ENCODE data around the gene ZNF185.
"Not testable (repeated sequence)": the region's sequence is repeated elsewhere in the genome, so short reads cannot be mapped to it uniquely, and the experiment has no call there.

ZNF185 gene

DNA sequence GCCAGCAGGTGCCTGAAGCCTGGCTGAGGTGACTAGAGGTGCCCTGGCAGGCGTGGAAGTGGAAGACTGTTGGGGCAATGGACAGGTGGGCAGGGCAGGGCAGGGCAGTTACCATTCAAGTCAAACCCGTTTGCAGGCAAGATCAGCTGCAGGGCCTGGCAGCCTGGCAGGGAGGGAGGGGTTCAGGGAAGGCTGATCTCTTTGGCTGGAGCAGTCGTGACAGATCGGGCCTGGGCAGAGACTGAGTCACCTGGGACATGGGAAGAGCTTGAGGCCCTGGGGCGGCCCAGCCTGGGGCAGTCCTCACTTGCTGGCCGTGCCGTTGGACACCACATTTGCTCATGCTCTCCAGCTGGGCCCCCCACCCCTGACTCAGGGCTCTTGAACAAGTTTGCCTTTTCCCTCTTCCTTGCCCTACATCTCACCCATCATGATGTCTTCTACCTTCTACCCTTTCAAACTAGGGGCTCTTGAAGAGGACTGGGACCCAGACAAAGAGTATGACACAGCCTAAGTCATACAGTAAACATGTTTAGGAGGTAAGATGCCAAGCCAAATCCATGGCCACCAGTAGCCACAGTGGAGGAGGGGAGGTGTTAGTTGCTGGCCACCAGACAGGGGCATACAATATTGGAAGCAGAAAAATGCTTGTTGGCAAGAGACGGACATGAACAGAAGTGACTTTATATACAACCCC lies 2.0 kb upstream of the ZNF185 start:
- DNase-seq (ENCODE audit: low spot score): no peak

DNA sequence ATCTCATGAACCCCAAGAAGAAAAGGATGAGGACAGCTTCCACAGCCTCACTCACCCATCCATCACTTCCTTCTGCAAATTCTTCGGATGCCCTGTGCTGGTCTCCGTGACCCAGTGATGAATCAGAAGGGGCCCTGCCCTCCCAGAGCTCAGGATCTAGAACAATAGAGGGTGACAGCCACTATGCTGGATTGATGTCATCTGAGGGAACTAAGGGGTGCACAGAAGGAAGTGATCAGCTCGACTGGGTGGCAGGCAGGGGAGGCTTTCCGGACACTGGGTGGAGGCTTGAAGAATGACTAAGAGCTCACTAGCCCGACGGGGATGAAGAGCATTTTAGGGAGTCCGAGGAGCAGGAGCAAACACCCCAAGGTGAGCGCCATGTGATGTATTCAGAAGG lies 1.4 kb upstream of the ZNF185 start:
- no peak for DNase-seq (ENCODE audit: low spot score)

DNA sequence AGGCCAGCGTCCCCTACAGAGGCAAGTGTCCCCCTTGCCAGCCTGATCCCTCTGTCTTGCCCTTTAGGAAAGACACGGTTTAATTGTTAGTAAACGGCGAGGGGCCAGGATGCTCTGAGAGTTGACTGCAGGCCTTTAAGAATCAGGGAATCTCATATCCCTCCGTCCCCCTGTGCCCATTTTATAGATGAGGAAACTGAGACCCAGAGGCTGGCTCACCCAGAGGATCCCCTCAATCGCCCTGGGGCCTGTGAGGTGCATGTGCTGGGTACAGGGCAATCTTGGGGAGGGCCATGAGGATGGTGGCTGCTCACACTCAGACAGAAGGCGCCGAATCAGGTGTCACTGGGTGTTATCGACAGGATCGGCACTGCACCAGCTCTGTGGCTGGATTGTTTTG lies 575 bp downstream of the ZNF185 start:
- DNase-seq (ENCODE audit: low spot score): no peak

DNA sequence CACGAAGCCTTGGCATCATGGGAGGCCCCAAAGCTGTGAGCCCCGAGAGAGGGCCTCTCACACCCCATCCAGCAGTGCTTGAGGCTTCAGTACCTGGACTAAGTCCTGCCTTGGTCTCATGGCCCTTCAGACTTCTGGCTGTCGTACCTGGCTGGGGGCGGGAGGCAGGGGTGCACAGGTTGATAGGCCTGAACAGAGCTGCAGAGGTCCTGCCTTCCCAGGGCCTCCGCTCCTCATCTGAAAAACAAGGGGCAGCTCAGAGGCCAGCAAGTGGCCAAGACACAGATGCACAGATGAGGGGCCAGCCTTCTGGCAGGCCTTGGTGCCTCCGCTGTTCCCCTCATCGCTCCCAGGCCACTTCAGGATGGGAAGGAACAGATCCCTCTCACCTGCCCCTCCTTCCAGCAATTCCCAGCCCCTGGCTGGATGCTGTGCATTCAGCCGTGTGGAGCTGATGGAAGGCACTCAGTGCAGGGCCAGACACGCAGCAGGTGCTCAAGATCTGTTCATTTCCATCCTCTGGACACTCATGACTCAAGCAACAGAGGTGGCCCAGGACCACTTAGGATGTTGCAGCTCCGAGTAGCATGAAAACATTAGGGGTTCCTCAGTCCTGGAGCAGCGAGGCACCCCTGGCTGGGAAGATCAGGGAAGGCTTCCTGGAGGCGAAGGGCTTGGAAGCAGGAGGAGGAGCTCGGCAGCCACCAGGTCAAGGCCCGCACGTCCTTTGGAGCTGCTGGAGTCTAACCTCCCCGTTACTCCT lies 1.4 kb downstream of the ZNF185 start:
- DNase-seq (ENCODE audit: low spot score): no peak

DNA sequence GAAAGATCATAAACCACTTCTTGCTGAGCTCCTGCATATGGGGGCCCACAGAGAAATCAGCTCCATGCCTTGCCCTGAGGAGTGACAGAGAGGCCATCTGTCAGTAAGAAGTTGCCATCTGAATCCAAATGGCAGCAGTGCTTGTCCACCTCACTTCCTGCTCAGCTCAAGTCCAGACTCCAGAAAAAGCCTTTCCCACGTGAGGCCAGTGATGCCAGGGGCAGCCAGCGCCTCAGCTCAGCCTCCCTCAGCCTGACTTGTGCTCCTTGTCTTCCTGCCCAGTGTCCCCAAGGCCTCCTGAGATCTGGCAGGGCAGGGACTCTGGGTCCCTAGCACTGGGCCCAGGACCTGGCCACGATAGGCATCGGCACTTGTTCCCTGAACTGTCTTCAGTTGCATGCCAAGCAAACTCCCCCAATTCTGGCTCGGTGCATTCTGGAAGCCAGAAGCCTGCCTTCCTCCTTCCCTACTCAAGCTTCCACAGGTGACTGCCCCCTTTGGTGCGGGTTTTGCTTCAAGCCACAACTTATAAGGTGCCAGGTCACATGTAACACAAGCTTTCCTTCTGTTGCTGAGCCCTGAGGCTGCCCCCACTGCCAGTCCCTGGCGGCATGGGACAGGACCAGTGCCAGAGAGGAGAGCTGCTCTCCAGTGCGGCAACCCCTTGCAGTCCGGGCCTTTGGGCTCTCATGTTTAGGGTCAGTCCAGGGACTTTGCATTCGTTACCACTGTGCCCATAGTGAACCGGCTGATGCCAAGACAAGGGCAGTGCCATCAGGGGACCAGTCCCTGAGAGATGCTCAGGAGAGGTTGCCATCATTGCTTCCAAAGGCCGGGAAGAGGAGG lies 2.2 kb downstream of the ZNF185 start:
- DNase-seq (ENCODE audit: low spot score): no peak

DNA sequence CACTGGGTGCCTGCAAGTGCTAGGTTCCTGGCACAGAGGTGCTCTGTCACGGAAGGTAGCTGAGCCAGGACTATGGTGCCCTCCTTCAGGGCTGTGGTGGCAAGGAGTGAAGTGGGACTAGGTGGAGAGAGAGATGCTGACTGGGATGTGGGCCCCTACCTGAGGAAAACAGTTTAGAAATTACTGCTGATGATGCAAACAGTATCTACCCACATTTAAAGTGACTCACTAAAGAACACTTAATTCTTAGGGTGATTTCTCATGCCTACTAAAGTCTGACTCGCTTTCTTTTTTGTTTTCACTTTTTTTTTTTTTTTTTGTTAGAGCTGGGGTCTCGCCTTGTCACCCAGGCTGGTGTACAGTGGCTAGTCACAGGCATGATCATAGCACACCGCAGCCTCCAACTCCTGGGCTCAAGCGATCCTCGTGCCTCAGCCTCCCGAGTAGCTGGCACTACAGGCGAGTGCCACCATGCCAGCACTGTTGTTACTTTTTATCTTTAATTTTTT lies 3.1 kb downstream of the ZNF185 start:
- no peak for DNase-seq (ENCODE audit: low spot score)

DNA sequence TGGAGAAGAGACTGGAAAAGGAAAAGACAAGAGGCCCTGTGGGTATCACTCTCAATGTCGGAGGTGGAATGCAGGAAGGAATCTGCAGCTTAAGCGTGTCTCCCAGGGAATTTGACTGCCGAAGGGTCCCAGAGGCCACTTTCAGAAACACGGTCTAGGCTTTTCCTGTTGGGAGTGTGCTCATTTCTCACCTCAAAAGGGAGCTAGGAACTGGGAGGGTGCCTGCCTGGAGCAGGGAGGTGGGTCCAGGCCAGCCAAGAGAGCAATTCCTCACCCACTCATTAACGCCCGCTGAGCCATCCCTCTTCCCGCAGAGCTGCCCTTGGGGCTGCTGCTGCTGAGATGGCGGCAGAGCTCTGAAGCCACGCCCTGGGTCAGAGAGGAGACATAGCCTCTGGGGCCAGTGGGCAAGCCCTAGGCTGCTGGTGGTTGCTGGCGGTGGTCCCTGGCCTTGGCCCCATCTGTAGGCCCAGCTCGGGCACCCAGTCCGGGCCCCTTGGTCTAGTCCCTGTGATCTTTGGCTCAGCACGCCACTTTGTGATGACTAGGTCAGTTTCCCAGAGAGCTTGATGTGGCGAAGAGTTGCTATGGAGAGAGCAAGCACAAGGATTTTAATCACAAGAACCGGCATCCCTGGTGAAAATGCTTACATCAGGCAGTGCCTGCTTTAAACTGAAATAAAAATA lies 4.1 kb downstream of the ZNF185 start:
- DNase-seq (ENCODE audit: low spot score): no peak

DNA sequence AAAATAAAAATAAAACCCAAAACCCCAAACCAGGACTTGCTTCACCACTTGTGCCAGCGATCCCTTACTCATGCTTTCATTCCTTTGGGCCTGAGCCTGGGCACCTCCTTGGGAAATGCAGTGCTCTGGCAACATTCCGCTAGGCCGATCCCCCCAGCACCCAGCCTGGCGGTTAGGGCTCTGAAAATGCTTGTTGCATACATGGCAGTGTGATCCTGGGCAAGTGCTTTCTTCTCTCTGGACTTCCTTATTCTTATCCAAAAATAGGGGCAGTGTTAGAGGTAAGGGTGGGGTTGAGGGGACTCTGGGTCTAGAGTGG lies 4.6 kb downstream of the ZNF185 start:
- DNase-seq (ENCODE audit: low spot score): no peak

DNA sequence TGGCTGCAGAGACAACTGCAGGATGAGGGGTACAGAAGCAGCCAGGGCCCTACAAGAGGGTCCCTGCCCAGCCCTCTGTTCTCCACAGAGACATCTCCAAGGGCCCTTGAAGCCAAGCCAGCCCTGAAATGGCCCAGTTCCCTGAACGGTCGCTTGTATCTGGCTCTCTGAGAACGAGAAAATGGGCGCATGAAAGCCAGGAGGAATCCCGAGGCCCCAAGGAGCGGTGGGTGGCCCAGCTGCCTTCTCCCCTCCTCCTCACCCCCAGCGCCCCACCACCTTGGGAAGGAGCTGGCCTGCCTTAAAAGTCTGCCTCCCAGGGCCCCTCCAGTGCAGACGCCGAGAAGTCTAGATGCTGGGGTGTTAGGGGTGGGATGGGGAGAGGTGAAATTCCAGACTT lies 5.7 kb downstream of the ZNF185 start:
- DNase-seq (ENCODE audit: low spot score): no peak

DNA sequence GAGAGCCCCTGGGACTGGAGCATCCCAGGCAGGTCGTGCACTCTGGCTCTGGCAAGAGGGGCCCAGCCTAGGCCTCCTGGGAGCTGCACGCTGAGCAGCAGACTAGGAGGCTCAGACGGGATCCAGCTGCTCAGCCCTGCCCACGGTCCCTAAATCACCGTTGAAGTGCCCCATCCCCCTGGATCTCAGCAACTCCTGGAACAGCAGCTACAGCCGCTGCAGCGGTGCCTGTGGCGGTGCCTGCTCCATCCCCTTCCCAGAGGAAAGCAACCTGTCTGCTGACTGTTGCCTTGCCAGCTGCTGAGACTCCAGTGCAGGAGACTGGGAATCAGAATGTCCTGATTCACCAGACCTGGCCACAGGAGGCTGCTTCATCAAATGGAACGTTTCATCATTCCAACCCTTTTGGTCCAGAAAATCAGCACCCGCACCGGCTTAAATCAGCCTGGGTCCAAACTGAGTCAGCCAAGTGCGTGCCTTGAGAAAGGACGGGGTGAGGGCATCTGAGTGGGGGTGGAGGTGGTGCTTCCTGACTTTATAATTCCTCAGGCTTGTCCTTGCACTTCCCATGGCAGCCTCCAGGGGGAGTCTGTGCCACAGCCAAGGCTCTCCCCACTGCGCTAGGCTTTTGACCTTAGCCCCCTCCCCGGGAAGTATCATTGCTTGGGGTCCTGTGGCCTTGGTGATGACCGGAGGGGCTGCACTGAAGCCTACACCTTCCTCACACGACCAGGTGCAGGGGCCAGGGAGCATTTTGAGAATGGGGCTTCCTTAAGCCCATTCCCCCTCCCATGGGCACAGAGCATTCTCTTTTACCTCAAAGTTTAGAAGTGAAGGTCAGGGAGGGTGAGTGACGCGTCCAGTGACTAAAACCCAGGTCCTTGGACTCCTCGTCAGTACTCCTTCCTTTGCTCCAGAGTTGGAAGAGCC lies 6.5 kb downstream of the ZNF185 start:
- DNase-seq (ENCODE audit: low spot score): peak; percentile 80

DNA sequence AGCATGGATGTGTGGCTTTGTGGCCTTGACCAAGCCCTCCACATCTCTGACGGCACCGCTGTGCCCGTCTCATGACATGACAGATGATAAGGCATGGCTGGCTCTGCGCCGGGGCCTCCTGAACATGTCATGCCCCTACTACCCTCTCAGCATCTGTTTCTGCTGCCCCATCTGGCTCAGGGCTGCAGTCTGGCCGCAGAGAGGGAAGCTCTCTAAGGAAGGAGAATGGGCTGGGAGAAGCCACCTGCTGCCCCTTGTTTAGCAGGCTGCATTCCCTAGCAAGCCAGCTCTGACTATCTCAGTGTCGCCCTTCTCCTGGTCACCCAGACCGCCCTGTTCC lies 7.2 kb downstream of the ZNF185 start:
- DNase-seq (ENCODE audit: low spot score): no peak

DNA sequence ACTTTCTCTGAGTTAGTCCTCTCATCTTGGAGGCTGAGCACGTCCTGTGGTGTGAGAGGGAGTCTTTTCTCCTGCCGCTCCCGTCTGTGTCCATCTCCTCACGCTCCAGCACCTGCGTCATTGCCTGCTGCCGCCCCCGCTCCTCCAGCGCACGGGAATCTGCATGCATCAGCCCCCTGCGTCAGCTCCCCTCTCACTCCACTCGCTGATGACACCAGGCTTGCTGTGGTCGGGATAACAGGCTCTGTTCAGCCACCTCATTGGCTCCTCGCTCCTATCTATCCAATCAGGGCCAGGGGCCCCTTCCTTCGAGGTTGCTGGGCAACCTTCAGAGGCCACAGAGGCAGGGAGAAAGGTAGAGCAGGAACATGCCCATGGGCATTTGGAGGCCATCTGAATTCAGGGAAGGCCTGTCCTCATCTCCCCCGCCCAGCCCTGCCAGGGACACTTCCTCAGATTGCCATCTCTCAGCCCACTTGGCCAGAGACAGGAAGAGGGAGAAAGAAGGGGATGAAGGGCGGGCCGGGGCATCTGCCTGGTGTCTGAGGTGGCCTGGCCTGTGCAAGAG lies 9.3 kb downstream of the ZNF185 start:
- no peak for DNase-seq (ENCODE audit: low spot score)

DNA sequence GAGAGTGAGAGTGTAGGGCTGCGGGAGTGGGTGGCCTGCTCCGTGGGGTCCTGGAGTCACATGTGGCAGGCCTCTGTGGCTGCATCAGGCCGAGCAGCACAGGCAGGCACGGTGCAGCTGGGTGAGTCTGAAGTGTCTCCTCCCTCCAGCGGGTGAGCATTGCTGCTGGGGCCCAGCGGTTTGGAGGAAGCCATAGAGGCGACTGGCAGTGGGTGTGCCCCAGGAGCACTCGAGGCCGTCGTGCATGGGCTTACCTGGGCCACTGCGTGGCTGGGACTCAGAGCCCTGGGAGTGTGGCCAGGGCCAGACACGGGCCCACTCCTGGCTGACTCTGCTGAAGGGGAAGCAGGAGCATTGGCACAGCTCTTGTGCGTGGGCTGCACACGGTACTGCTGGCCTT lies 10.6 kb downstream of the ZNF185 start:
- DNase-seq (ENCODE audit: low spot score): no peak

DNA sequence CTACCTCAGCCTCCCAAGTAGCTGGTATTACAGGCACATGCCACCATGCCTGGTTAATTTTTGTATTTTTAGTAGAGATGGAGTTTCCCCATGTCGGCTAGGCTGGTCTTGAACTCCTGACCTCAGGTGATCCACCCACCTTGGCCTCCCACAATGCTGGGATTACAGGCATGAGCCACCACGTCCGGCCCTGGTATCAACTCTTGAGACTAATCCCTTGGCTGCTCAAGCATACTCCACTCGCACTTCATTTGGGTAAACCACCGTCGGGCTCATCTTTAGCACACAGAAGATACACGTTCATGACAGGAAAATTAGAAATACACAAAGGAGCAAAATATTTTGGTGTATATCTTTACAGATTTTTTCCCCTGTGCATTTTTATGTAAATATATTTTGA lies 12.2 kb downstream of the ZNF185 start:
- DNase-seq (ENCODE audit: low spot score): not testable (repeated sequence)

DNA sequence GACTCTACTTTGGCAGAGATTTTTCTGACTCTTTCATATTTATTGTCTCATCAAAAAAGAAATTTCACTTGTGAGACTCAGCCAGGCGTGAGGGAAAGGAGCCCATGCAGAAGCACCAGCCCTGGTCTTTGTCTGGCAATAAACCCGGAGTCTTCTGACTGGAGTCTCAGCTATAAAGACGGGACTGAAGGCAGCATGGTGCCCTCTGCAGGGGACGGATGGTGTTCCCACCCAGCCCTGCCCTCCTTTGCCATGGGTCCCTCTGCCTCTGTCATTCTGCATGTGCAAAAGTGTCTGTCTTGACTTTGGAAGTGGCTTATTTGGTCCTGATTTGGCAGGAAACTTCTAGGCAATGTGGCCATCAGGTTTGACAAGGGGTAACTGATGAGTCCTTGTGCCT lies 14.2 kb downstream of the ZNF185 start:
- DNase-seq (ENCODE audit: low spot score): no peak

DNA sequence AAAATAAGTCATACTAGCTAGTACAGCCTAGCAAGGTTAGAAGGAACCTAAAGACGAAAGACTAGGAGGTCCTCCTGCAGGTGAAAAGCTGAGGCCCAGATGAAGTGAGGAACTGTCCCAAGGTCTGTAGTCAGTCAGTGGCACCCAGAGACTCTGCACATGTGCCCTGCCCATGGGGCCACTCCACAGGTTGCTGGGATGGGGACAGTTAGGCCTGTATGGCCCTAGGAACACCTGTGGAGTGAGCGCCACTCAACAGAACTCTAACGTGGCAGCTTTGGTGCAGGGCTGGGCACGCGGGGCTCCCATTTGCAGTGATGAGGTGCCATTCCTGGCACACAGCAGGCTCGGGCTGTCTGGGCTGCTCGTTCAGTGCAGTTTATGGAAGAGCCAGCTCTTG lies 14.8 kb downstream of the ZNF185 start:
- no peak for DNase-seq (ENCODE audit: low spot score)

DNA sequence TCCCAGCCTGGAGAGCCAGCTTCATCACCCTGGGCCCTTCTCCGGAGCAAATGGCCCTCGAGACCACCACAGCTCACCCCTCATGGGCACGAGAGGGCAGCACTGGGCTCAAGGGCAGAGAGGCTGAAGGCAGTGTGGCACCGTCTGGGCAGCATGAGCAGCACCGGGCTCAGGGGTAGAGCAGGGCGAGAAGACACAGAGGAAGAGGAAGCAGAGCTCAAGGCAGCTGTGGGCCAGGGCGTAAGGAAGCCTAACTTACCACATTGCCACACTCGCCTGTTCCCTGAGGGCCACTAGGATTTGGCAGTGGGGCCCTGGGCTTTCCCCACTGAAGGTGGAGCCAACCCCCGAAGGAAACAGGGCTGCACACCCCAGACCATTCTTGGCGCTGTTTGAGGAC lies 15.5 kb downstream of the ZNF185 start:
- no peak for DNase-seq (ENCODE audit: low spot score)

DNA sequence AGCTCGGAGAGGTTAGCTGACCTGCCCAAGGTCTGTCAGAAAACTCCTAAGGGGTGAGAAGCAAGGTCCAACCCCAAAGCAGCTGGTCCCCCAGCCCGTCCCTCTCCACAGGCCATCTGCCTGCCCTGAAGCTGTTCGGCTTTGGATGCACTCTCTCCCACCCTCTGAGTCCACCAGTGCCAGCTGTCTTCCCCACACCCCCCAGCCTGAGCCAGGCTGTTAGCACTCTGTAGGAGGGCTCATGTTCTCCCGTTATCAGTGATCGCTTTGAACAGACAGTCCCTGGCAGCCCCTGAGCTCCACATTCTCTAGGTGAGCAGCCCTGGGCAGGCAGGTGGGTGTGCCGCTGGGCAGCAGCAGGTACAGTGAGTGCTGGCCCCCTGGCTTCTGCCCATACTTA lies 16.0 kb downstream of the ZNF185 start:
- DNase-seq (ENCODE audit: low spot score): no peak

DNA sequence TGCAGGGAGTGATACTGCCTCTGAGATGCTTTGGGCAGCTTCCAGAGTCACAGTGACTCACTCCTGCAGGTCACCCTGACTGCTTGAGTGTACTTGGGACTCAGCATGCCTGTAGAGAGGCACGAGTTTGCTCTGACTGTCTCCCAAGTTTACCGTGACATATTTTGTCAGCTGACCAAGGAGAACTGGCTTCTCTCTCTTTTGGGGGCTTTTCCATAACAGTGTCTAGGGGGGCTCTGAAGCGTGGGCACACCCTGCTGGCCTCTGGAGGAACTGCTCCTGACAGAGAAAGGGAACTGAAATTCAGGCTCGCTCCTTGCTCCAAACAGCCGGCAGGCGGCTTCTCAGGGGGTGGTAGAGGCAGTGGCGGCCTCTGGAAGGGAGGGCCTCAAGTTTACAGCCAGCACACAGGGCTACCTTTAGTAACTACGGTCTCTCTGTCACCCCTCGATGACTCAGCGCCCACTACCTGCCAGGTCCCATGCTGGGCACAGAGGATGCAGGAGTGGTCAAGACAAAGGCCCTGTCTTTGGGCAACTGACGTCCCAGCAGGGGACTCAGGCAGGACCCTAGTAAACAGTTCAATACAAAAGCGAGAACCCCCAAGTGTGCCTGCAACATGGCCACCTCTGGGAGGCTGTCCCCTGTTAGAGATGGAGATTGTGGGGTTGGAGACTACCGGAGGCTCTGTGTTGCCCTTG lies 17.8 kb downstream of the ZNF185 start:
- peak; percentile 34 for DNase-seq (ENCODE audit: low spot score)

Measured in COLO829 (cell line).